ENCODE data around the gene SAP30L. TPM values are rescaled to one million over a fixed set of nuclear protein-coding genes. Genes with fewer than 3 reads are reported as not detected.

SAP30L gene
- total and polyA plus RNA-seq, 5 donors from 2014 or later = 30.9 to 54.9 (median 39.2) TPM

- Histone ChIP-seq H3K4me3 (ENCODE audit: low read depth, low read length) (no peak overlapping the region), H3K27me3 (ENCODE audit: control insufficient read depth, insufficient read depth, low read length) (no peaks in the 10 kb centered on the region), H3K36me3 (ENCODE audit: control insufficient read depth, insufficient read depth, low read length) (peaks cover 33% of the 10 kb centered on the region), H3K4me1 (ENCODE audit: control insufficient read depth, insufficient read depth, low read length, poor library complexity, severe bottlenecking) (no peaks in the 10 kb centered on the region), H3K27ac (ENCODE audit: insufficient read depth, low read length, poor library complexity, severe bottlenecking) (no peak overlapping the region), H3K9me3 (ENCODE audit: control insufficient read depth in 2 of 2, low read length in 2 of 2) (no peaks in the 10 kb centered on the region)
- H3K9me3 Mint-ChIP-seq = peaks cover 0 to 10% (median 0%) of the 10 kb centered on the region in 7 donors
- DNase-seq (peak in 1 of 3 donors; percentile 17), ATAC-seq (ENCODE audit: low read depth in 2 of 2) (no peak)
- peaks cover 33% of the 10 kb centered on the region for H3K36me3 Mint-ChIP-seq
- peaks cover 0 to 25% (median 6%) of the 10 kb centered on the region in 4 donors for H3K4me1 Mint-ChIP-seq
- H3K27ac Mint-ChIP-seq = no peak overlapping the region
- H3K27me3 Mint-ChIP-seq = no peaks in the 10 kb centered on the region
- no peak overlapping the region for H3K4me3 Mint-ChIP-seq
Observed at GRCh38 chr5:154421868-154422267, 23.9 kb upstream of the SAP30L start.

GRCh38 chr5:154422298-154422697 lies 23.5 kb upstream of the SAP30L start:
- no peak overlapping the region for H3K27ac Mint-ChIP-seq

GRCh38 chr5:154428208-154428607 lies 17.6 kb upstream of the SAP30L start:
- H3K27ac ChIP-seq (ENCODE audit: insufficient read depth, low read length, poor library complexity, severe bottlenecking) = no peak overlapping the region
- no peak for DNase-seq
- H3K4me1 ChIP-seq (ENCODE audit: control insufficient read depth, insufficient read depth, low read length, poor library complexity, severe bottlenecking) = no peaks in the 10 kb centered on the region
- no peak overlapping the region for H3K27ac Mint-ChIP-seq
- peaks cover 3% of the 10 kb centered on the region for H3K36me3 ChIP-seq (ENCODE audit: control insufficient read depth, insufficient read depth, low read length)
- peaks cover 5 to 17% (median 10%) of the 10 kb centered on the region in 4 donors for H3K4me1 Mint-ChIP-seq
- peaks cover 0 to 6% (median 0%) of the 10 kb centered on the region in 7 donors for H3K9me3 Mint-ChIP-seq
- peaks cover 32% of the 10 kb centered on the region for H3K36me3 Mint-ChIP-seq
- H3K27me3 ChIP-seq (ENCODE audit: control insufficient read depth, insufficient read depth, low read length) = no peaks in the 10 kb centered on the region
- no peaks in the 10 kb centered on the region for H3K9me3 ChIP-seq (ENCODE audit: control insufficient read depth in 2 of 2, low read length in 2 of 2)
- no peak overlapping the region for H3K4me3 ChIP-seq (ENCODE audit: low read depth, low read length)
- H3K4me3 Mint-ChIP-seq = no peak overlapping the region
- ATAC-seq (ENCODE audit: low read depth in 2 of 2) = no peak
- H3K27me3 Mint-ChIP-seq = no peaks in the 10 kb centered on the region

More at GRCh38 chr5:154422298-154422697, 23.5 kb upstream of the SAP30L start:
- Histone ChIP-seq H3K4me3 (ENCODE audit: low read depth, low read length) (no peak overlapping the region), H3K27ac (ENCODE audit: insufficient read depth, low read length, poor library complexity, severe bottlenecking) (no peak overlapping the region), H3K9me3 (ENCODE audit: control insufficient read depth in 2 of 2, low read length in 2 of 2) (no peaks in the 10 kb centered on the region), H3K27me3 (ENCODE audit: control insufficient read depth, insufficient read depth, low read length) (no peaks in the 10 kb centered on the region), H3K4me1 (ENCODE audit: control insufficient read depth, insufficient read depth, low read length, poor library complexity, severe bottlenecking) (no peaks in the 10 kb centered on the region), H3K36me3 (ENCODE audit: control insufficient read depth, insufficient read depth, low read length) (peaks cover 29% of the 10 kb centered on the region)
- DNase-seq (no peak), ATAC-seq (ENCODE audit: low read depth in 2 of 2) (no peak)
- H3K4me1 Mint-ChIP-seq = peaks cover 0 to 25% (median 8%) of the 10 kb centered on the region in 4 donors
- H3K36me3 Mint-ChIP-seq = peaks cover 35% of the 10 kb centered on the region
- peaks cover 0 to 10% (median 0%) of the 10 kb centered on the region in 7 donors for H3K9me3 Mint-ChIP-seq
- no peak overlapping the region for H3K4me3 Mint-ChIP-seq
- no peaks in the 10 kb centered on the region for H3K27me3 Mint-ChIP-seq

- no peaks in the 10 kb centered on the region for H3K27me3 ChIP-seq (ENCODE audit: control insufficient read depth, insufficient read depth, low read length)
- H3K27ac Mint-ChIP-seq = peak overlapping the region in 1 of 3 donors; percentile 81
- peaks cover 5 to 10% (median 8%) of the 10 kb centered on the region in 4 donors for H3K4me1 Mint-ChIP-seq
- no peaks in the 10 kb centered on the region for H3K27me3 Mint-ChIP-seq
- H3K36me3 ChIP-seq (ENCODE audit: control insufficient read depth, insufficient read depth, low read length) = peaks cover 5% of the 10 kb centered on the region
- H3K4me3 ChIP-seq (ENCODE audit: low read depth, low read length) = no peak overlapping the region
- H3K9me3 ChIP-seq (ENCODE audit: control insufficient read depth in 2 of 2, low read length in 2 of 2) = no peaks in the 10 kb centered on the region
- H3K9me3 Mint-ChIP-seq = peaks cover 0 to 1% (median 0%) of the 10 kb centered on the region in 7 donors
- no peak overlapping the region for H3K4me3 Mint-ChIP-seq
- DNase-seq (no peak), ATAC-seq (ENCODE audit: low read depth in 2 of 2) (no peak)
- peaks cover 29% of the 10 kb centered on the region for H3K36me3 Mint-ChIP-seq
- no peak overlapping the region for H3K27ac ChIP-seq (ENCODE audit: insufficient read depth, low read length, poor library complexity, severe bottlenecking)
- H3K4me1 ChIP-seq (ENCODE audit: control insufficient read depth, insufficient read depth, low read length, poor library complexity, severe bottlenecking) = no peaks in the 10 kb centered on the region
Observed at GRCh38 chr5:154429341-154429740, 16.5 kb upstream of the SAP30L start.

- Mint-ChIP-seq H3K27me3 (no peaks in the 10 kb centered on the region), H3K27ac (no peak overlapping the region), H3K4me3 (no peak overlapping the region), H3K9me3 (peaks cover 0 to 1% (median 0%) of the 10 kb centered on the region in 7 donors), H3K4me1 (peaks cover 3 to 8% (median 6%) of the 10 kb centered on the region in 4 donors), H3K36me3 (peaks cover 27% of the 10 kb centered on the region)
- Histone ChIP-seq H3K4me3 (ENCODE audit: low read depth, low read length) (no peak overlapping the region), H3K9me3 (ENCODE audit: control insufficient read depth in 2 of 2, low read length in 2 of 2) (no peaks in the 10 kb centered on the region), H3K27me3 (ENCODE audit: control insufficient read depth, insufficient read depth, low read length) (no peaks in the 10 kb centered on the region), H3K27ac (ENCODE audit: insufficient read depth, low read length, poor library complexity, severe bottlenecking) (no peak overlapping the region), H3K36me3 (ENCODE audit: control insufficient read depth, insufficient read depth, low read length) (peaks cover 8% of the 10 kb centered on the region), H3K4me1 (ENCODE audit: control insufficient read depth, insufficient read depth, low read length, poor library complexity, severe bottlenecking) (no peaks in the 10 kb centered on the region)
- DNase-seq (no peak), ATAC-seq (ENCODE audit: low read depth in 2 of 2) (no peak)
Observed at GRCh38 chr5:154430466-154430865, 15.3 kb upstream of the SAP30L start.

GRCh38 chr5:154430961-154431630 lies 14.7 kb upstream of the SAP30L start:
- Mint-ChIP-seq H3K27me3 (no peaks in the 10 kb centered on the region), H3K36me3 (peaks cover 31% of the 10 kb centered on the region), H3K9me3 (peaks cover 0 to 1% (median 0%) of the 10 kb centered on the region in 7 donors), H3K27ac (peak overlapping the region in 1 of 3 donors; percentile 1), H3K4me3 (no peak overlapping the region), H3K4me1 (peaks cover 3 to 8% (median 6%) of the 10 kb centered on the region in 4 donors)
- H3K4me3 ChIP-seq (ENCODE audit: low read depth, low read length) = no peak overlapping the region
- no peak overlapping the region for H3K27ac ChIP-seq (ENCODE audit: insufficient read depth, low read length, poor library complexity, severe bottlenecking)
- no peaks in the 10 kb centered on the region for H3K27me3 ChIP-seq (ENCODE audit: control insufficient read depth, insufficient read depth, low read length)
- DNase-seq (no peak), ATAC-seq (ENCODE audit: low read depth in 2 of 2) (no peak)
- no peaks in the 10 kb centered on the region for H3K9me3 ChIP-seq (ENCODE audit: control insufficient read depth in 2 of 2, low read length in 2 of 2)
- peaks cover 15% of the 10 kb centered on the region for H3K36me3 ChIP-seq (ENCODE audit: control insufficient read depth, insufficient read depth, low read length)
- H3K4me1 ChIP-seq (ENCODE audit: control insufficient read depth, insufficient read depth, low read length, poor library complexity, severe bottlenecking) = no peaks in the 10 kb centered on the region

GRCh38 chr5:154435226-154435625 lies 10.6 kb upstream of the SAP30L start:
- peaks cover 4 to 13% (median 7%) of the 10 kb centered on the region in 4 donors for H3K4me1 Mint-ChIP-seq
- no peak for ATAC-seq (ENCODE audit: low read depth in 2 of 2)
- H3K27ac ChIP-seq (ENCODE audit: insufficient read depth, low read length, poor library complexity, severe bottlenecking) = no peak overlapping the region
- H3K9me3 ChIP-seq (ENCODE audit: control insufficient read depth in 2 of 2, low read length in 2 of 2) = no peaks in the 10 kb centered on the region
- DNase-seq = no peak
- H3K36me3 ChIP-seq (ENCODE audit: control insufficient read depth, insufficient read depth, low read length) = peaks cover 46% of the 10 kb centered on the region
- H3K36me3 Mint-ChIP-seq = peaks cover 47% of the 10 kb centered on the region
- no peaks in the 10 kb centered on the region for H3K27me3 Mint-ChIP-seq
- no peak overlapping the region for H3K27ac Mint-ChIP-seq
- H3K4me1 ChIP-seq (ENCODE audit: control insufficient read depth, insufficient read depth, low read length, poor library complexity, severe bottlenecking) = no peaks in the 10 kb centered on the region
- H3K9me3 Mint-ChIP-seq = peaks cover 0 to 1% (median 0%) of the 10 kb centered on the region in 7 donors
- H3K27me3 ChIP-seq (ENCODE audit: control insufficient read depth, insufficient read depth, low read length) = no peaks in the 10 kb centered on the region
- H3K4me3 Mint-ChIP-seq = no peak overlapping the region
- H3K4me3 ChIP-seq (ENCODE audit: low read depth, low read length) = no peak overlapping the region

All from CD4-positive, CD25-positive, alpha-beta regulatory T cell (primary cell).